Keratinocyte (primary cell): ENCODE measurements around the gene CRYBB2.

Experiments used
- EZH2 ChIP-seq: IDR thresholded peaks from one replicate; pipeline ENCODE4 v1.6.1; 2012; ENCODE audit warnings: inconsistent platforms, mild to moderate bottlenecking, low read length, moderate library complexity
- TF ChIP-seq, protein P1 (sequence below), 3 experiments: IDR thresholded peaks in 1 of 3; conservative IDR thresholded peaks in 1 of 3; optimal IDR thresholded peaks in 1 of 3; 2 replicates in 2 of 3; 3 replicates in 1 of 3; pipeline versions ENCODE3 to v1.5.1; 2011; ENCODE audit warnings: low read length in 3 of 3, mild to moderate bottlenecking in 3 of 3, moderate library complexity in 2 of 3, control low read depth in 1 of 3, inconsistent platforms in 1 of 3; ENCODE audit not compliant: insufficient read depth in 2 of 3; ENCODE audit errors: extremely low read depth in 1 of 3

DNA sequence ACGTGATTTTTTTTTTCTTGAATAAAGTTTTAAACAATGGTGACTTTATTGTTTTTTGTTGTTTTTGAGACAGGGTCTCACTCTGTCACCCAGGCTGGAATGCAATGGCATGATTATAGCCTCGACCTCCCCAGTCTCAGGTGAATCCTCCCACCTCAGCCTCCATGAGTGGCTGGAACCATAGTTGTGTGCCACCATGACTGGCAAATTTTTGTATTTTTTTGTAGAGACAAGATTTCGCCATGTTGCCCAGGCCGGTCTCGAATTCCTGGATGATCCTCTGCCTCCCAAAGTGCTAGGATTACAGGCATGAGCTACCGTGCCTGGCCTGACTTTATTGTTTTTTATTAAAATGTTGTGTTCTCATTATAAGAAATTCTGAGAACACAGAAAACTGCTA is 32.0 kb upstream of the CRYBB2 start:
- TF ChIP-seq, protein P1, sequence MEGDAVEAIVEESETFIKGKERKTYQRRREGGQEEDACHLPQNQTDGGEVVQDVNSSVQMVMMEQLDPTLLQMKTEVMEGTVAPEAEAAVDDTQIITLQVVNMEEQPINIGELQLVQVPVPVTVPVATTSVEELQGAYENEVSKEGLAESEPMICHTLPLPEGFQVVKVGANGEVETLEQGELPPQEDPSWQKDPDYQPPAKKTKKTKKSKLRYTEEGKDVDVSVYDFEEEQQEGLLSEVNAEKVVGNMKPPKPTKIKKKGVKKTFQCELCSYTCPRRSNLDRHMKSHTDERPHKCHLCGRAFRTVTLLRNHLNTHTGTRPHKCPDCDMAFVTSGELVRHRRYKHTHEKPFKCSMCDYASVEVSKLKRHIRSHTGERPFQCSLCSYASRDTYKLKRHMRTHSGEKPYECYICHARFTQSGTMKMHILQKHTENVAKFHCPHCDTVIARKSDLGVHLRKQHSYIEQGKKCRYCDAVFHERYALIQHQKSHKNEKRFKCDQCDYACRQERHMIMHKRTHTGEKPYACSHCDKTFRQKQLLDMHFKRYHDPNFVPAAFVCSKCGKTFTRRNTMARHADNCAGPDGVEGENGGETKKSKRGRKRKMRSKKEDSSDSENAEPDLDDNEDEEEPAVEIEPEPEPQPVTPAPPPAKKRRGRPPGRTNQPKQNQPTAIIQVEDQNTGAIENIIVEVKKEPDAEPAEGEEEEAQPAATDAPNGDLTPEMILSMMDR (optimal IDR thresholded peaks at IDR 0.05 in 1 of 3, IDR thresholded peaks at IDR 0.05 in 1 of 3, conservative IDR thresholded peaks at IDR 0.05 in 1 of 3; ENCODE audit: extremely low read depth in 1 of 3, insufficient read depth in 2 of 3, low read length in 3 of 3): no peak
- no peak for TF ChIP-seq EZH2
